SW480 (cell line): ENCODE results near the gene ITGAL.
"Not testable (repeated sequence)": the region's sequence is repeated elsewhere in the genome, so short reads cannot be mapped to it uniquely, and the experiment has no call there.

Experiments used
- DNase-seq: peaks from one replicate; pipeline ENCODE4 v3.0.0-alpha.2; 2016; ENCODE audit warnings: low spot score

ITGAL gene

GRCh38 chr16:30472328-30472942 is at the start of gene ITGAL:
Gene ITGAL (plus strand): TSS chr16:30472742. CDS start chr16:30472838, 96 bp downstream.
- no peak for DNase-seq

GRCh38 chr16:30428055-30428454 is 44.5 kb upstream of the ITGAL start:
- DNase-seq: no peak

- no peak for DNase-seq
Observed at GRCh38 chr16:30429418-30429677, 43.2 kb upstream of the ITGAL start.

- DNase-seq: peak; percentile 100
Observed at GRCh38 chr16:30429678-30430427, 42.7 kb upstream of the ITGAL start, which contains the start of gene DCTPP1. Gene DCTPP1 (minus strand): TSS chr16:30430030. CDS start chr16:30429980, 50 bp downstream.

GRCh38 chr16:30430428-30430970 is 42.0 kb upstream of the ITGAL start:
- no peak for DNase-seq

GRCh38 chr16:30434852-30435251 is 37.7 kb upstream of the ITGAL start:
- no peak for DNase-seq

- DNase-seq: no peak
Observed at GRCh38 chr16:30437511-30438046, 35.0 kb upstream of the ITGAL start.

GRCh38 chr16:30438835-30439234 is 33.7 kb upstream of the ITGAL start:
- no peak for DNase-seq

GRCh38 chr16:30439720-30440348 is 32.7 kb upstream of the ITGAL start:
- no peak for DNase-seq

GRCh38 chr16:30443631-30444030 is 28.9 kb upstream of the ITGAL start:
- DNase-seq: no peak

- no peak for DNase-seq
Observed at GRCh38 chr16:30444231-30445148, 28.1 kb upstream of the ITGAL start.

- DNase-seq: no peak
Observed at GRCh38 chr16:30445149-30445407, 27.5 kb upstream of the ITGAL start.

GRCh38 chr16:30445408-30446202 is 26.9 kb upstream of the ITGAL start, which contains the start of gene SEPHS2:
Gene SEPHS2 (minus strand): TSS chr16:30445874. CDS start chr16:30445727, 147 bp downstream.
- peak; percentile 94 for DNase-seq

- no peak for DNase-seq
Observed at GRCh38 chr16:30446203-30446595, 26.3 kb upstream of the ITGAL start.

- DNase-seq: no peak
Observed at GRCh38 chr16:30447512-30448226, 24.9 kb upstream of the ITGAL start.

- DNase-seq: no peak
Observed at GRCh38 chr16:30449116-30449435, 23.5 kb upstream of the ITGAL start.

- DNase-seq: not testable (repeated sequence)
Observed at GRCh38 chr16:30452709-30453580, 19.6 kb upstream of the ITGAL start.

GRCh38 chr16:30456302-30456701 is 16.2 kb upstream of the ITGAL start:
- DNase-seq: no peak

- no peak for DNase-seq
Observed at GRCh38 chr16:30457256-30457655, 15.3 kb upstream of the ITGAL start.
